Measurements from ENCODE around the gene B3GLCT. TPM values are rescaled to one million over a fixed set of nuclear protein-coding genes. Genes with fewer than 3 reads are reported as not detected.

Gene B3GLCT
- total and polyA plus RNA-seq, 10 of the 15 experiments (the other 5 are each of a cell fraction or from before 2014, with no cell fraction given), result 0.07 to 0.89 (median 0.25) TPM

DNA sequence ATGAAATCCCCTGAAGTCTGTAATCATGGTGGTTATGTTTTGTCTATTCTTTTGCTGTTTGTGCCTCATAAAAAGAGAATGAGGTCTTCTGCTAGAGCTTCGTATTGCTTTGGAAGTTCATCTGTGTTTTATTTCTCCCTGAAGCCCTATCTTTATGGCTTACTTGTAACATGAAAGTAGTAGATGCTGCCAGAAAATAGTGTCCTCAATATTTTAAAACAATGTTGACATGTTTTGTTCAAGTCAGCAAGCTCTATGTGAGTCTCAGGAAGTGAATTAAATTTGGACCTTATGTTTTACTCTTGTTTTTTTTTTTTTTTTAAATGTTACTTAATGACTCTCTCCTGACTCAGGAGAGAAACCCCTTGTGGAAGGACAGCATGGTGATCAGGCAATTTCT is 130.5 kb downstream of the B3GLCT start:
- ChIA-PET SMC1A (ENCODE audit: uncharacterized antibody, unreplicated experiment) (no interaction called here), RAD21 (ENCODE audit: unreplicated experiment) (no interaction called here), POLR2A (no interaction called here), CTCF (no interaction called here)
- FAIRE-seq, result no peak
- H3K4me1 ChIP-seq (ENCODE audit: control insufficient read depth, insufficient read depth, low read length), result no peaks in the 10 kb centered on the region
- TF ChIP-seq BCLAF1 (IDR thresholded peaks at IDR 0.05) (no peak), MYC (IDR thresholded peaks at IDR 0.05; ENCODE audit: insufficient read depth, insufficient read length, insufficient replicate concordance, low read length, severe bottlenecking) (no peak), NKRF (conservative IDR thresholded peaks at IDR 0.05) (no peak), TARDBP (IDR thresholded peaks at IDR 0.05; ENCODE audit: borderline replicate concordance) (no peak), YY1 (IDR thresholded peaks at IDR 0.05; ENCODE audit: low read depth, low read length) (no peak), CBX3 (IDR thresholded peaks at IDR 0.05; ENCODE audit: borderline replicate concordance, low read depth) (no peak), RBBP5 (conservative IDR thresholded peaks at IDR 0.05) (no peak)
- H3K9me3 ChIP-seq (replicated peaks; ENCODE audit: control insufficient read depth, insufficient read depth, low read length), result no peaks in the 10 kb centered on the region
- H3K27me3 ChIP-seq (replicated peaks in 1 of 2; ENCODE audit: control insufficient read depth in 2 of 2, insufficient read depth in 2 of 2, low read length in 1 of 2), result no peaks in the 10 kb centered on the region
- no peak overlapping the region for H3K4me3 ChIP-seq
- in situ Hi-C loops (cut with MboI), result no loop called here
- H3K4me2 ChIP-seq (ENCODE audit: control insufficient read depth, insufficient read depth), result no peak overlapping the region
- no peaks in the 10 kb centered on the region for H3K79me2 ChIP-seq (ENCODE audit: control insufficient read depth, insufficient read depth, low read length)
- ATAC-seq, result no peak
- H3K36me3 ChIP-seq (ENCODE audit: control insufficient read depth in 2 of 2, insufficient read depth in 2 of 2, low read length in 1 of 2), result no peaks in the 10 kb centered on the region
- no peak overlapping the region for H3K27ac ChIP-seq (ENCODE audit: control insufficient read depth, insufficient read depth)
- BruUV-seq (replicated peaks), result no TSS peak
- 26% methylated on average over 1 of the region's 1 CpG for whole genome bisulfite sequencing (ENCODE audit: insufficient coverage, insufficient replicate concordance, low lambda C conversion rate, missing lambda C conversion rate)
- no peak overlapping the region for H3K9ac ChIP-seq (ENCODE audit: control insufficient read depth, insufficient read depth, low read length)
- intact Hi-C loops (cut with micrococcal nuclease; ENCODE audit: unreplicated experiment), result no loop called here
- no peak overlapping the region for H2AFZ ChIP-seq (ENCODE audit: control insufficient read depth, low read depth, low read length)
- H4K20me1 ChIP-seq (ENCODE audit: control insufficient read depth, insufficient read depth), result no peaks in the 10 kb centered on the region
- DNase-seq (ENCODE audit: low read depth, low spot score), result no peak
